GM20000 (cell line): ENCODE data around the gene STARD9.
"Not testable (repeated sequence)": the region's sequence is repeated elsewhere in the genome, so short reads cannot be mapped to it uniquely, and the experiment has no call there.

Experiments
- DNase-seq: peaks from one replicate; pipeline ENCODE4 v3.0.0; 2012; ENCODE audit warnings: low spot score
- TF ChIP-seq, protein P1 (sequence below): IDR thresholded peaks from 2 replicates; pipeline ENCODE4 v1.5.1; 2012; ENCODE audit warnings: mild to moderate bottlenecking, control low read depth; ENCODE audit errors: extremely low read depth, missing control alignments

The STARD9 gene

DNA sequence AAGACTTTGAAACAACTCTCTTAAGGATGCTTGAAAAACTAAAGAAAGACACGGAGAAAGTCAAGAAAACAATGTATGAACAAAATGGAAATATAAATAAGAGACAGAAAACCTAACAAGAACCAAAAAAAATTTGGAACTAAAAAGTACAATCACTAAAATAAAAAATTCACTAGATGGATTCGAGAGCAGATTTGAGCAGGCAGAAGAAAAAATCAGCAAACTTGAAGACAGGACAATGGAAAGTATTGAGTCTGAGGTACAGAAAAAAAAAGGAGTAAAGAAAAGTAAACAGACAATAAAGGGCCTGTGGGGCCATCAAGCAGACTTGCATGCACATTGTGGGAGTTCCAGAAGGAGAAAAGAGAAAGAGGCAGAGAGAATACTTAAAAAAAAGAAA, 174.9 kb downstream of the STARD9 start:
- TF ChIP-seq, protein P1, sequence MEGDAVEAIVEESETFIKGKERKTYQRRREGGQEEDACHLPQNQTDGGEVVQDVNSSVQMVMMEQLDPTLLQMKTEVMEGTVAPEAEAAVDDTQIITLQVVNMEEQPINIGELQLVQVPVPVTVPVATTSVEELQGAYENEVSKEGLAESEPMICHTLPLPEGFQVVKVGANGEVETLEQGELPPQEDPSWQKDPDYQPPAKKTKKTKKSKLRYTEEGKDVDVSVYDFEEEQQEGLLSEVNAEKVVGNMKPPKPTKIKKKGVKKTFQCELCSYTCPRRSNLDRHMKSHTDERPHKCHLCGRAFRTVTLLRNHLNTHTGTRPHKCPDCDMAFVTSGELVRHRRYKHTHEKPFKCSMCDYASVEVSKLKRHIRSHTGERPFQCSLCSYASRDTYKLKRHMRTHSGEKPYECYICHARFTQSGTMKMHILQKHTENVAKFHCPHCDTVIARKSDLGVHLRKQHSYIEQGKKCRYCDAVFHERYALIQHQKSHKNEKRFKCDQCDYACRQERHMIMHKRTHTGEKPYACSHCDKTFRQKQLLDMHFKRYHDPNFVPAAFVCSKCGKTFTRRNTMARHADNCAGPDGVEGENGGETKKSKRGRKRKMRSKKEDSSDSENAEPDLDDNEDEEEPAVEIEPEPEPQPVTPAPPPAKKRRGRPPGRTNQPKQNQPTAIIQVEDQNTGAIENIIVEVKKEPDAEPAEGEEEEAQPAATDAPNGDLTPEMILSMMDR, result no peak
- DNase-seq, result no peak

DNA sequence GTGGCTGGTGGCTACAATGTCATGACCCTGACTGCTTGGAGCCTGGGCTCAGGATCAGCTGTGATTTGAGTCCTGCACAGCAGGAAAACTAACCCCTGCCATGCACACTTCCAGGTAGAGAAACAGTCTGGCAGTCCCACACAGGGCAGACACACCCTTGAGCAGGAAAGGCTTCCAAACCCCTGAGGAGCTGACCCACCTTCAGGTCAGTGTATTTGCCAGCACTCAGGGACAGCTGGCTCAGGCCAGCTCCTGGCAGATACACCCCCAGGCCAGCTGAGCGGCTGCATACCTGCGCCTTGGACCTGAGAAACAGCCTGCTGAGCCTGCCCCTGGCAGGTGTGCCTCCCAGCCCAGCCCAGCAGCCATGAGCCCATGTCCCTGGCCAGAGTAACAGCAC, 183.7 kb downstream of the STARD9 start:
- TF ChIP-seq, protein P1, result no peak
- DNase-seq, result no peak

DNA sequence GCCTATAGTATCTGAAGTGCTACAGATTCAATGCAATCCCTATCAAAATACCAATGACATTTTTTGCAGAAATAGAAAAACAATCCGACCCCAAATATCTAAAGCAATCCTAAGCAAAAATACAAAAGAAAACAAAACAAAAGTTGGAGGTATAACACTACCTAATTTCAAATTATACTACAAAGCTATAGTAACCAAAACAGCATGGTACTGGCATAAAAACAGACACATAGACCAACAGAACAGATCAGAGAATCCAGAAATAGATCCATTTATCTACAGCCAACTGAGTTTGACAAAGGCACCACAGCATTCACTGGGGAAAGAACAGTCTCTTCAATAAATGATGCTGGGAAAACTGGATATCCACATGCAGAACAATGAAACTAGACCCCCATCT, 185.4 kb downstream of the STARD9 start:
- no peak for DNase-seq
- TF ChIP-seq, protein P1, result no peak

DNA sequence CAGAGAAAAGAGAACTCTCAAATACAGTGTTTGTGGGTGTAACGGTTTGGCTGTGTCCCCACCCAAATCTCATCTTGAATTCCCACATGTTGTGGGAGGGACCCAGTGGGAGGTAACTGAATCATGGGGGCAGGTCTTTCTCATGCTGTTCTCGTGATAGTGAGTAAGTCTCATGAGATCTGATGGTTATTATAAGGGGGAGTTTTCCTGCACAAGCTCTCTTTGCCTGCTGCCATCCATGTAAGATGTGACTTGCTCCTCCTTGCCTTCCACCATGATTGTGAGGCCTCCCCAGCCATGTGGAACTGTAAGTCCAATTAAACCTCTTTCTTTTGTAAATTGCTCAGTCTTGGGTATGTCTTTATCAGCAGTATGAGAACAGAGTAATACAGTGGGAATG, 186.4 kb downstream of the STARD9 start:
- not testable (repeated sequence) for DNase-seq

DNA sequence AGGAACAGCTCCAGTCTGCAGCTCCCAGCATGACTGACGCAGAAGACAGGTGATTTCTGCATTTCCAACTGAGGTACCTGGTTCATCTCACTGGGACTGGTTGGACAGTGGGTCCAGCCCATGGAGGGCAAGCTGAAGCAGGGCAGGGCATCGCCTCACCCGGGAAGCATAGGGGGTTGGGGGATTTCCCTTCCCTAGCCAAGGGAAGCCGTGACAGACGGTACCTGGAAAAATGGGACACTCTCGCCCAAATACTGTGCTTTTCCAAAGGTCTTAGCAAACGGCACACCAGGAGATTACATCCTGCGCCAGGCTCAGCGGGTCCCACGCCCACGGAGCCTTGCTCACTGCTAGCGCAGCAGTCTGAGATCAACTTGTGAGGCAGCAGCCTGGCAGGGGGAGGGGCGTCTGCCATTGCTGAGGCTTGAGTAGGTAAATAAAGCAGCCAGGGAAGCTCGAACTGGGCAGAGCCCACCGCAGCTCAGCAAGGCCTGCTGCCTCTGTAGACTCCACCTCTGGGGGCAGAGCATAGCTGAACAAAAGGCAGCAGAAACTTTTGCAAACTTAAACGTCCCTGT, 188.8 kb downstream of the STARD9 start:
- not testable (repeated sequence) for DNase-seq

DNA sequence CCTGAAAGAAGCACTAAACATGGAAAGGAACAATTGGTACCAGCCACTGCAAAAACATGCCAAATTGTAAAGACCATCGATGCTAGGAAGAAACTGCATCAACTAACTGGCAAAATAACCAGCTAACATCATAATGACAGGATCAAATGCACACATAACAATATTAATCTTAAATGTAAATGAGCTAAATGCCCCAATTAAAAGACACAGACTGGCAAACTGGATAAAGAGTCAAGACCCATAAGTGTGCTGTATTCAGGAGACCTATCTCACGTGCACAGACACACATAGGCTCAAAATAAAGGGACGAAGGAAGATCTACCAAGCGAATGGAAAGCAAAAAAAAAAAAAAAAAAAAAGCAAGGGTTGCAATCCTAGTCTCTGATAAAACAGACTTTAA, 190.7 kb downstream of the STARD9 start:
- DNase-seq, result not testable (repeated sequence)
